ENCODE data around the gene KSR1.

Gene KSR1

DNA sequence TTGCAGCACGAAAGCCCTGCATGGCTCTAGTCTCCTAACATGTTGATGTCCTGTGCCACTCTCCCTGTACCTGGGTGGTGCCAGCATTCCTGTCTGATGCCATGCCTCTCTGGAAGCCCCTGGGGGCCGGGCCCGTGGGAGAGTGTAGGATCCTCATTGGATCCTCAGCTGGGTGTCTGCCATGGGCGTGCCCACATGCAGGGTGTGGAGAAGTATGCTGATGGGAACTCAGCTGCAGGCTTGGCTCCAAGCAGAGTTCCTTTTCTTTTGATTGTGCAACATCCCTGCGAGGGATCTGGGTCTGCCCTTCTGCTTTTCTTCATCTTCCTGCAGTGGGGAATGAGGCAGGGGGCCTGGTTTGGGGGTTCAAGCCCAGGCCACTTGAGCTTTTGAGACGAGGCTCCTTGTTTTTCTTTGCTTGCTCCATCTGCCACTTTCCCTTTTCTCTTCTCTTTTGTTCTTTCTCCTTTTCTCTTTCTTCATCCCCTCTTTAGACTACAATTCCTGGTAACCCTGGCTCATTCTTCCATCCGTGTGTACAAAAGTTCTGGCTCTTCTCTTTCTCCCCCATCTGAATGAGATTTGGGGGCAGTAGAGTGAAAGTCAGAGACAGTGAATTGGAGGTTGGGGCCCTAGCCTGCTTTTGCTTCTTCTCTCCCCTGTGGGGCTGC, 32.9 kb downstream of the KSR1 start:
- Histone ChIP-seq H3K4me1 (ENCODE audit: insufficient read depth, low read length) (peaks cover 35% of the 10 kb centered on the region), H3K27me3 (ENCODE audit: insufficient read depth, low read length) (no peaks in the 10 kb centered on the region), H3K4me3 (ENCODE audit: low read length) (no peak overlapping the region), H3K9me3 (ENCODE audit: low read length) (peaks cover 2% of the 10 kb centered on the region), H3K36me3 (ENCODE audit: insufficient read depth, low read length) (no peaks in the 10 kb centered on the region), H2AFZ (ENCODE audit: low read depth, low read length) (no peak overlapping the region)

- H2AFZ ChIP-seq (ENCODE audit: low read depth, low read length): no peak overlapping the region
- no peaks in the 10 kb centered on the region for H3K27me3 ChIP-seq (ENCODE audit: insufficient read depth, low read length)
- no peak overlapping the region for H3K4me3 ChIP-seq (ENCODE audit: low read length)
- H3K36me3 ChIP-seq (ENCODE audit: insufficient read depth, low read length): no peaks in the 10 kb centered on the region
- peaks cover 2% of the 10 kb centered on the region for H3K9me3 ChIP-seq (ENCODE audit: low read length)
- peaks cover 42% of the 10 kb centered on the region for H3K4me1 ChIP-seq (ENCODE audit: insufficient read depth, low read length)
Measured at GRCh38 chr17:27490391-27490790, 34.1 kb downstream of the KSR1 start.

- H3K4me3 ChIP-seq (ENCODE audit: low read length): no peak overlapping the region
- H3K27me3 ChIP-seq (ENCODE audit: insufficient read depth, low read length): no peaks in the 10 kb centered on the region
- no peaks in the 10 kb centered on the region for H3K36me3 ChIP-seq (ENCODE audit: insufficient read depth, low read length)
- no peak overlapping the region for H2AFZ ChIP-seq (ENCODE audit: low read depth, low read length)
- peaks cover 2% of the 10 kb centered on the region for H3K9me3 ChIP-seq (ENCODE audit: low read length)
- H3K4me1 ChIP-seq (ENCODE audit: insufficient read depth, low read length): peaks cover 45% of the 10 kb centered on the region
Measured at GRCh38 chr17:27491713-27492190, 35.5 kb downstream of the KSR1 start.

DNA sequence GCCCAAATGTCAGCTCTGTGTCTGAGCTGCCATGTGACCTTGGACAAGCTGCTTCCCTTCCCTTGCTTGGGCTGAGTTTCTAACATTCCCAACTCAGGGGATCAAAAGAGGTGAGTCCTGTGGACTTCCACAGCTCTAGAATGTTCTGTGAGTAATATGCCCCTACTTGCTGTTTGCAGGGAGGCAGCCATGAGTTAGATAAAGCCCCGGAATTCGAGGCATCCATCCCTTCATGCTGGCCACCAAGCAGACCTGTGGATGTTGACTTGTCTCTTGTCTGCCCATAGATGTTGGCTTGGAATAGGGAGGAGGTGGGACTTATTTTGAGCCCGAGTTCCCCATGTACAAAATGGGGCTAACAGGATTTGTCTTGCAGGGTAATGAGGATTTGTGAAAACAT, 36.2 kb downstream of the KSR1 start:
- H3K4me1 ChIP-seq (ENCODE audit: insufficient read depth, low read length): peaks cover 45% of the 10 kb centered on the region
- no peaks in the 10 kb centered on the region for H3K36me3 ChIP-seq (ENCODE audit: insufficient read depth, low read length)
- no peak overlapping the region for H3K4me3 ChIP-seq (ENCODE audit: low read length)

GRCh38 chr17:27493088-27493487, 36.8 kb downstream of the KSR1 start:
- Histone ChIP-seq H3K4me3 (ENCODE audit: low read length) (no peak overlapping the region), H2AFZ (ENCODE audit: low read depth, low read length) (no peak overlapping the region), H3K4me1 (ENCODE audit: insufficient read depth, low read length) (peaks cover 45% of the 10 kb centered on the region), H3K9me3 (ENCODE audit: low read length) (no peaks in the 10 kb centered on the region), H3K36me3 (ENCODE audit: insufficient read depth, low read length) (no peaks in the 10 kb centered on the region), H3K27me3 (ENCODE audit: insufficient read depth, low read length) (no peaks in the 10 kb centered on the region)

More for the DNA sequence above, 36.2 kb downstream of the KSR1 start:
- H3K9me3 ChIP-seq (ENCODE audit: low read length): peaks cover 2% of the 10 kb centered on the region
- H3K27me3 ChIP-seq (ENCODE audit: insufficient read depth, low read length): no peaks in the 10 kb centered on the region
- no peak overlapping the region for H2AFZ ChIP-seq (ENCODE audit: low read depth, low read length)

DNA sequence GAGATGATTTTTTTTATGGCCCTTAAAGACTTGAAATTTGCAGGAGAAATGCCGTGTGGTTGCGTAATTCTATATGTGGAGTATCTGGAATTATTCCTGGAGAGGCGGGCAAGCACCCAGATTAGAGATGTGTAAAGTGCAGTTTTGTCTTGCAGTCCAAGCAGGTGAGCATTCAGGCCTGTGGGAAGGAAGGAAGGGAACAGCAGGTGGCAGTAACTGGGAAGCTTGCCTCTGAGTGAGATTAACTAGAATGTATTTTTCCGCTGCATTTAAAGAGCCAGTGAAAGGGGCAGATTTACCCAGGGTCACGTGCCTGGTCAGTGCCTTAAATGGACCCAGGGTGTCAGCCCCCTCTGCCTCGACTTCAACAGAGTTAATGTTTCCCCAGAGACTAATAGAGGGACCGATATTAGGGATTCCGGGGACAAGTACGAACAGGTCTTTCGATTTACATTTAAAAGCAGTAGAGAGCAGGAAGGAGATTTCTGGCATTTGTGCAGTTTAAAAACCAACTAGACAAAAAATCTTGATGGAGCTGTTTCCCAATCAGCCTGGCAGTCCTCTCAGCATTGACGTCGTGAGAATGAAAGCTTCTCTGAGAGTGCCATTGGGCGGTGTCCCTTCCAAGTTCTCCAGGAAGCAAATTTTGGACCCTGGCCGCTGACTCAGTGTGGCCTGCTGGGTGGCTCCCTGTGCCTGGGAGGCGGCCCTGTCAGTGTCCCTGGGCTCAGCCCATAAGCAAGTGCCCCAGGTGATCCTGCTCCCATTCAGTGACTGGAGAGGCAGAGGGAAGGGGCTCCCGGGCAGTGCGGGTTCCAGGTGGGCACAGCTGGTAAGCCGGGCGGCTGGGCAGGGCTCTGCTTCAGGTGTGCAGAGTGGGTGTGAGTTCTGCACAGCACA, 38.2 kb downstream of the KSR1 start:
- Histone ChIP-seq H3K4me3 (ENCODE audit: low read length) (no peak overlapping the region), H3K36me3 (ENCODE audit: insufficient read depth, low read length) (no peaks in the 10 kb centered on the region), H3K4me1 (ENCODE audit: insufficient read depth, low read length) (peaks cover 39% of the 10 kb centered on the region), H3K27me3 (ENCODE audit: insufficient read depth, low read length) (no peaks in the 10 kb centered on the region), H3K9me3 (ENCODE audit: low read length) (no peaks in the 10 kb centered on the region), H2AFZ (ENCODE audit: low read depth, low read length) (no peak overlapping the region)

DNA sequence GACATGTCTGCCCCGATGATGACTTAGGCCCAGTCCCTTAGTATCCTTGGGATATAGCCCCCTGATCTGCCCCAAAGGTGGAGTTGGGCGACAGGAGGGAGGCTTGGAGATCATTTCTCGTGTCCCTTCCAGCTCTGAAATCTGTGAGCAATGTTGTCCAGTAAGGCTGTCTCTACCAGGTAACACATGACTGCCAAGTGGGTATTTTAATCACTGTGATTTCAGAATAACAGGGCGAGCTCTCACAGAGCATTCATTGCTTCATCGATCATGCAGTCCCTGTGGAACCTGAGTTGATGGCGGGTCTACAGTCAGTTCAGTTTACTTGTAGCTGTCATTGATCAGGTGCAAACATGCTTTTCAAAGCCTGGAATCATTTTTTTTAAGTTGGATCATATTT, 39.2 kb downstream of the KSR1 start:
- H3K27me3 ChIP-seq (ENCODE audit: insufficient read depth, low read length): no peaks in the 10 kb centered on the region
- no peak overlapping the region for H3K4me3 ChIP-seq (ENCODE audit: low read length)
- H2AFZ ChIP-seq (ENCODE audit: low read depth, low read length): no peak overlapping the region
- peaks cover 3% of the 10 kb centered on the region for H3K9me3 ChIP-seq (ENCODE audit: low read length)
- peaks cover 35% of the 10 kb centered on the region for H3K4me1 ChIP-seq (ENCODE audit: insufficient read depth, low read length)
- H3K36me3 ChIP-seq (ENCODE audit: insufficient read depth, low read length): no peaks in the 10 kb centered on the region

- Histone ChIP-seq H3K4me3 (ENCODE audit: low read length) (no peak overlapping the region), H3K4me1 (ENCODE audit: insufficient read depth, low read length) (peaks cover 35% of the 10 kb centered on the region)
Measured at GRCh38 chr17:27496005-27496404, 39.8 kb downstream of the KSR1 start.

DNA sequence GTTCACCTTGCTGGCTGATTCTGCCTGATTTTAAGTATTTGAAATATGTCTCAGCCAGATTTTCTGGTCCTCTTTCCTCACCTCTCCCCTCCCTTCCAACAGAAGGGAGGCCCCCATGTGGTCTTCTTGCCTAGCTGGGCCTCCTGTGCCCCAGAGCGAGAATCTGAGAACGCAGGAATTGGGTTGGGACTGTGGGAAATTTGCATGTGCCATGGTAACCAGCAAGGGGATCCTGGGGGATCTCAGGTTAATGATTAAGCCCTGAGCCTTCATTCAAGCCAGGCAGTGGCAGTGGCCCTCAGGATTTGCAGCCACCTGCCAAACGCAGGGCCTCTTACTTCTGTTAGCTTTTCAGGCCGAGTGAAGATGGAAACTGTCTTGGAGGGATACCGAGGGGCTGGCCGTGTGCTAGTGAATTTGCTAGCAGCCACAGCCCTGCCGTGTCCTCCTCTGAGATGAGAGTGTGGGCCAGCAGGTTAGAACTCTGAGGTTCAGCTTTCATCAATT, 40.2 kb downstream of the KSR1 start:
- Histone ChIP-seq H3K4me3 (ENCODE audit: low read length) (no peak overlapping the region), H3K9me3 (ENCODE audit: low read length) (peaks cover 8% of the 10 kb centered on the region), H3K27me3 (ENCODE audit: insufficient read depth, low read length) (no peaks in the 10 kb centered on the region), H2AFZ (ENCODE audit: low read depth, low read length) (no peak overlapping the region), H3K36me3 (ENCODE audit: insufficient read depth, low read length) (no peaks in the 10 kb centered on the region), H3K4me1 (ENCODE audit: insufficient read depth, low read length) (peaks cover 32% of the 10 kb centered on the region)

More at GRCh38 chr17:27496005-27496404, 39.8 kb downstream of the KSR1 start:
- Histone ChIP-seq H3K9me3 (ENCODE audit: low read length) (peaks cover 7% of the 10 kb centered on the region), H3K27me3 (ENCODE audit: insufficient read depth, low read length) (no peaks in the 10 kb centered on the region), H2AFZ (ENCODE audit: low read depth, low read length) (no peak overlapping the region), H3K36me3 (ENCODE audit: insufficient read depth, low read length) (no peaks in the 10 kb centered on the region)

GRCh38 chr17:27496971-27497370, 40.7 kb downstream of the KSR1 start:
- no peaks in the 10 kb centered on the region for H3K27me3 ChIP-seq (ENCODE audit: insufficient read depth, low read length)
- no peak overlapping the region for H2AFZ ChIP-seq (ENCODE audit: low read depth, low read length)
- peaks cover 8% of the 10 kb centered on the region for H3K9me3 ChIP-seq (ENCODE audit: low read length)
- H3K4me1 ChIP-seq (ENCODE audit: insufficient read depth, low read length): peaks cover 27% of the 10 kb centered on the region
- no peak overlapping the region for H3K4me3 ChIP-seq (ENCODE audit: low read length)
- no peaks in the 10 kb centered on the region for H3K36me3 ChIP-seq (ENCODE audit: insufficient read depth, low read length)

DNA sequence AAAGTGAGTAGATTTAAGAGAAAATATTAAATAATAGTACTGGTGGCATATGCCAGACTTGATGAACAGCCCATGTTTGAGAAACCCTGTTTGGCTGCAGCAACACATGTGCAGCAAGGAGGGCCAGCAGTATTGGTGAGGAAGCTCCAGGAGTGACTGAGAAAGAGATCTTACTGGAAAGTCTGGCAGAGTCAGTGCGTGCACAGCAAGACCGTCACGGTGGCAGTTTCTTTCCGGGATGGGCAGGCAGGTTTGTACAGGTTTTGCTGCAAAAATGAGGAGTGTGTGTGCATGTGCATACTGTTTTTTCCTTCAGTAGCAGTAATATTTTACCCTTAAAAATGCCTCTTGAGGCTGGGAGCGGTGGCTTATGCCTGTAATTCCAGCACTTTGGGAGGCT, 41.4 kb downstream of the KSR1 start:
- H3K4me3 ChIP-seq (ENCODE audit: low read length): no peak overlapping the region
- no peak overlapping the region for H2AFZ ChIP-seq (ENCODE audit: low read depth, low read length)
- H3K36me3 ChIP-seq (ENCODE audit: insufficient read depth, low read length): no peaks in the 10 kb centered on the region
- peaks cover 11% of the 10 kb centered on the region for H3K9me3 ChIP-seq (ENCODE audit: low read length)
- H3K4me1 ChIP-seq (ENCODE audit: insufficient read depth, low read length): peaks cover 21% of the 10 kb centered on the region
- no peaks in the 10 kb centered on the region for H3K27me3 ChIP-seq (ENCODE audit: insufficient read depth, low read length)

GRCh38 chr17:27498615-27499309, 42.5 kb downstream of the KSR1 start:
- H3K36me3 ChIP-seq (ENCODE audit: insufficient read depth, low read length): no peaks in the 10 kb centered on the region
- H3K27me3 ChIP-seq (ENCODE audit: insufficient read depth, low read length): no peaks in the 10 kb centered on the region
- H3K9me3 ChIP-seq (ENCODE audit: low read length): peaks cover 11% of the 10 kb centered on the region
- H3K4me3 ChIP-seq (ENCODE audit: low read length): no peak overlapping the region
- H3K4me1 ChIP-seq (ENCODE audit: insufficient read depth, low read length): peaks cover 14% of the 10 kb centered on the region
- no peak overlapping the region for H2AFZ ChIP-seq (ENCODE audit: low read depth, low read length)

Measured in neuron (in vitro differentiated cells).